ENCODE measurements around the gene SEMA3D. TPM values are rescaled to one million over a fixed set of nuclear protein-coding genes. Genes with fewer than 3 reads are reported as not detected.

Gene SEMA3D
- total and polyA plus RNA-seq, 4 donors, result 0.53 to 49.0 (median 2.6) TPM

- DNase-seq (no peak), ATAC-seq (ENCODE audit: insufficient read depth, low FRiP score) (no peak)
- no peak for TF ChIP-seq CTCF (IDR thresholded peaks at IDR 0.05; ENCODE audit: control extremely low read depth, extremely low read depth)
- no peaks in the 10 kb centered on the region for H3K27me3 ChIP-seq (ENCODE audit: control insufficient read depth in 3 of 3, insufficient read depth in 3 of 3, low read length in 2 of 3)
- no peak overlapping the region for H3K9ac ChIP-seq (ENCODE audit: insufficient read depth in 1 of 2, low read length in 2 of 2)
- H3K36me3 ChIP-seq (ENCODE audit: control insufficient read depth in 4 of 4, insufficient read depth in 4 of 4, low read length in 4 of 4), result no peaks in the 10 kb centered on the region
- no peak overlapping the region for H3K4me3 ChIP-seq
- no peak overlapping the region for H3K27ac ChIP-seq (ENCODE audit: low read depth in 1 of 2, low read length in 1 of 2)
- H3K9me3 ChIP-seq (ENCODE audit: control insufficient read depth in 4 of 4, insufficient read depth in 3 of 4, low read length in 3 of 4), result no peaks in the 10 kb centered on the region
- peaks cover 0 to 4% (median 0%) of the 10 kb centered on the region in 5 donors for H3K4me1 ChIP-seq (ENCODE audit: control insufficient read depth in 5 of 5, insufficient read depth in 5 of 5, low read length in 5 of 5)
Observed at GRCh38 chr7:84982199-84982598, 204.7 kb downstream of the SEMA3D start.

- ATAC-seq (ENCODE audit: insufficient read depth, low FRiP score) (no peak), DNase-seq (peak in 1 of 3 donors; percentile 14)
- H3K27me3 ChIP-seq (ENCODE audit: control insufficient read depth in 3 of 3, insufficient read depth in 3 of 3, low read length in 2 of 3), result no peaks in the 10 kb centered on the region
- no peak overlapping the region for H3K9ac ChIP-seq (ENCODE audit: insufficient read depth in 1 of 2, low read length in 2 of 2)
- H3K4me1 ChIP-seq (ENCODE audit: control insufficient read depth in 5 of 5, insufficient read depth in 5 of 5, low read length in 5 of 5), result peaks cover 0 to 1% (median 0%) of the 10 kb centered on the region in 5 donors
- no peaks in the 10 kb centered on the region for H3K36me3 ChIP-seq (ENCODE audit: control insufficient read depth in 4 of 4, insufficient read depth in 4 of 4, low read length in 4 of 4)
- 73 to 85% methylated on average over 6 of the region's 6 CpGs for WGBS, 2 donors
- no peak overlapping the region for H3K27ac ChIP-seq (ENCODE audit: low read depth in 1 of 2, low read length in 1 of 2)
- H3K9me3 ChIP-seq (ENCODE audit: control insufficient read depth in 4 of 4, insufficient read depth in 3 of 4, low read length in 3 of 4), result no peaks in the 10 kb centered on the region
- no peak for TF ChIP-seq CTCF (IDR thresholded peaks at IDR 0.05; ENCODE audit: control extremely low read depth, extremely low read depth)
- no peak overlapping the region for H3K4me3 ChIP-seq
Observed at GRCh38 chr7:84981055-84981976, 205.5 kb downstream of the SEMA3D start.

GRCh38 chr7:84975586-84976185 is 211.2 kb downstream of the SEMA3D start:
- Histone ChIP-seq H3K4me3 (no peak overlapping the region), H3K4me1 (ENCODE audit: control insufficient read depth in 5 of 5, insufficient read depth in 5 of 5, low read length in 5 of 5) (peaks cover 0 to 2% (median 0%) of the 10 kb centered on the region in 5 donors), H3K27ac (ENCODE audit: low read depth in 1 of 2, low read length in 1 of 2) (no peak overlapping the region), H3K9ac (ENCODE audit: insufficient read depth in 1 of 2, low read length in 2 of 2) (no peak overlapping the region), H3K9me3 (ENCODE audit: control insufficient read depth in 4 of 4, insufficient read depth in 3 of 4, low read length in 3 of 4) (no peaks in the 10 kb centered on the region), H3K36me3 (ENCODE audit: control insufficient read depth in 4 of 4, insufficient read depth in 4 of 4, low read length in 4 of 4) (no peaks in the 10 kb centered on the region), H3K27me3 (ENCODE audit: control insufficient read depth in 3 of 3, insufficient read depth in 3 of 3, low read length in 2 of 3) (no peaks in the 10 kb centered on the region)
- no peak for TF ChIP-seq CTCF (IDR thresholded peaks at IDR 0.05; ENCODE audit: control extremely low read depth, extremely low read depth)
- DNase-seq (no peak), ATAC-seq (ENCODE audit: insufficient read depth, low FRiP score) (no peak)
- 22 to 67% methylated on average over 1 of the region's 1 CpG for WGBS, 2 donors
